Measurements from ENCODE around the gene DOK6.
"Not testable (repeated sequence)": the region's sequence is repeated elsewhere in the genome, so short reads cannot be mapped to it uniquely, and the experiment has no call there.

Gene DOK6

DNA sequence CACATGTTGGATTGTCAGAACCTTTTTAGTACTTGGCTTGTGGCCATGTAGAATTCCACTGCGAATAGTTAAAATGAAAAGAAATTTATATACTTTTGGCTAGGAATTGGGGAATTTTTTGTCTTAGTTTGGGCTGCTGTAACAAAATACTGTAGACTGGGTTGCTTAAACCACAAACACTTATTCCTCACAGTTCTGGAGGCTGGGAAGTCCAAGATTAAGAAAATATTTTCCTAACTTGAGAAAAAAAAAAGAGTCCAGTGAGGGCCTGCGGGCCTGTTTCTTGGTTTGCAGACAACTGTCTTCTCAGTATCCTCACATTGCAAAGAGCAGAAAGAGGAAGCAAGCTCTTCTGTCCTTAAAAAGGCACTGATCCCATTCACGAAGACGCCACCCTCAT, 465.1 kb downstream of the DOK6 start:
- DNase-seq (ENCODE audit: low read depth, low spot score): no peak

DNA sequence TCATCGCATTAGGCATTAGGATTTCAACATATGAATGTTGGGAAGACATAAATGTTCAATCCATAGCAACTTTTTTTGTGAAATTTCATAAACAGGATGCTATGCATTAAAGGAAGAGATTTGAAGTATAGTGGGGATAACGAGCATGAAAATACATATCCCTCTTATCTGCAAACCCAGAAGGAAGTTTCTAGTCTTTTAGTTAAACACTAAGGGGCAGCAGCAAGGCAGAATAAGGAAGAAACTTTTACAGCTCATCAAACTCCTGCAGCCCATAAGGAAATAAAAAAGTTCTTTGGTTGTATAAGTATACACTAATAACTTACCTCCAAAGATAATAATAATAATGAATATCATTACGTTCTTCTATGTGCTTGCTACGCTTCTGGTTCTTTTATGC, 465.5 kb downstream of the DOK6 start:
- DNase-seq (ENCODE audit: low read depth, low spot score): no peak

DNA sequence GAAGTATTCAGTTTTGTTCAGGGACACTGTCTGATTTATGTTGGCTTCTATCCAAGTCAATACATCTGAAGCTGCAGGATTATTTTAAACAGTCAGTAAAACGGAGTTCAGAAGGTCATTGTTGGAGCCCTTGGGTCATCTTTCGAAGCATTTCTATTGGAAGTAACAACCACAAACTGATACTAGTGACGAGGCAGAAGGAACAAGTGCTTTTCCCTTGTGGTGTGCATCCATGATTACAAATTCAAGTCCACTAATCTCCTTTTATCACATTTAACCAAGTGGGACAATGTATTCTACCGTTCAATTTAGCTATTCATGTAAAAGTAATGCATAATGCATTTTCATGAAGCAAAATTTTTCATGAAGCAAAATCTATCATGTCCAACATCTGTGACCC, 470.0 kb downstream of the DOK6 start:
- no peak for DNase-seq (ENCODE audit: low read depth, low spot score)

DNA sequence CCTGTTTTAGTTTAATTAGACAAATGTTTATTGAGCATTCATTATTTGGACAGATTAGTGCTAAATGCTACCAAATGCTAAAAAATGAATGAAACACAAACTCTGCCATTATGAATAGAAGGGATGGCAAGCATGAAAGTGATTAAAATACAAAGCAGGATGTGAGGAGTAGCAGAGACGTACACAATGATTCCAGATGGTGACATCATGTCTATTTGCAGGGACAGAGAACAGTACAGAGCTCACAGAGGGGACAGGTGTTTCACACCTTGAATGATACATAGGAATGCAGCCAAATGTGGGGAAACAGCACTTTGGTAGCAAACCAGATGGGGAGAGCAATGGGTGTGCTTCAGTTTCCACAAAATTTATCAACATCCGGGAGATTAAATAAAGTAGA, 470.7 kb downstream of the DOK6 start:
- no peak for DNase-seq (ENCODE audit: low read depth, low spot score)

DNA sequence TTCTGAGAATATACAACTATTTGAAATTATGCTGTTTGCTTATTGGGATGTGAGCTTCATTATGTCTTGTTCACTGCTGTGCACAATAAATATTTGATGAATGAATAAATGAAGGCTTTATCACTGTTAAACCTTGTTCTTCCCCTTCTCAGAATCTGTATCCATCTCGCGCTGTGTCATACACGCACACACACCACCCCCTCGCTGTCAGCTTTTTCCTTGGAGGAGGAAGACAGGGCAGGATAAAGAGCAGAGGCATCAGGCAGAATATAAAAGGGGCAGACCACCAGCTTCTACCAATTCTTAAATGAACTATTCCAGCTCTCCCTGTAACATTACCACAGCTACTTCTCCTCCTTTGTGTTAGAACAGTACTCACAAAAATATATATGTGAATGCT, 472.0 kb downstream of the DOK6 start:
- DNase-seq (ENCODE audit: low read depth, low spot score): no peak

DNA sequence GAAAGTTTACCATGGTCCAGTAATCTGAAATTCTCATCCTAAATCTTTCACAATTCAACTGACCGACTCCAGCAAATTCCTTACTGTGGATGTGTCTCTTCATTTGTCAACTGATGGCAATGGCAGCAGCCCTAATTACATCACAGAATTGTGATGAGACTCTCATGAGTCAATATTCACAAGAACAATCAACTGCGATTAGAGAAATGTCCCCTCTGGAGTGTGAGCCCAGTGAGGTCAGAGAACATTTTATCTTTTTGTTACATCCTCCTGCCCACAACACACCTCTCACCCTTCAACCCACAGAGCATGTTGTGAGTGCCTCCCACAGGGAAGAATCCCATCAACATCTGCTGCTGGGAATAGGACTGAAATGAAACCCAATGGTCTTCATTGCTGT, 473.4 kb downstream of the DOK6 start:
- DNase-seq (ENCODE audit: low read depth, low spot score): no peak

DNA sequence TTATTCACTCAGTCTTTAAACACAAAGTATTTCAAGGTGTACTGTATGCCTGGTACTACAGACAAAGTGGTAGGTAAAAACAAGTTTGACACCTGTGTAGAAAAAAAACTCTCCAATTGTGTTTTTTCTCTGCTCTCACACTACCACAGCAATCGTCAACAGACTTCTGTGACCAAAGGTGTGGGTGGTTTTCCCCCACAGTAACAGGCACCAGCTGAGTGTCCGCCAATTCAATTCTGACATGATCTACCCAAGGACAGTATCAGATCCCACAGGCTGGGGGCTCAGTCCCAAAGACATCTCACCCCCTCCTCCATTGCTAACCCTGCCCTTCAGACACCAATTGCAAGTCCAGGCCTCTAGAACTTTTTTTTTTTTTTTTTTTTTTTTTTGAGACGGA, 475.8 kb downstream of the DOK6 start:
- no peak for DNase-seq (ENCODE audit: low read depth, low spot score)

DNA sequence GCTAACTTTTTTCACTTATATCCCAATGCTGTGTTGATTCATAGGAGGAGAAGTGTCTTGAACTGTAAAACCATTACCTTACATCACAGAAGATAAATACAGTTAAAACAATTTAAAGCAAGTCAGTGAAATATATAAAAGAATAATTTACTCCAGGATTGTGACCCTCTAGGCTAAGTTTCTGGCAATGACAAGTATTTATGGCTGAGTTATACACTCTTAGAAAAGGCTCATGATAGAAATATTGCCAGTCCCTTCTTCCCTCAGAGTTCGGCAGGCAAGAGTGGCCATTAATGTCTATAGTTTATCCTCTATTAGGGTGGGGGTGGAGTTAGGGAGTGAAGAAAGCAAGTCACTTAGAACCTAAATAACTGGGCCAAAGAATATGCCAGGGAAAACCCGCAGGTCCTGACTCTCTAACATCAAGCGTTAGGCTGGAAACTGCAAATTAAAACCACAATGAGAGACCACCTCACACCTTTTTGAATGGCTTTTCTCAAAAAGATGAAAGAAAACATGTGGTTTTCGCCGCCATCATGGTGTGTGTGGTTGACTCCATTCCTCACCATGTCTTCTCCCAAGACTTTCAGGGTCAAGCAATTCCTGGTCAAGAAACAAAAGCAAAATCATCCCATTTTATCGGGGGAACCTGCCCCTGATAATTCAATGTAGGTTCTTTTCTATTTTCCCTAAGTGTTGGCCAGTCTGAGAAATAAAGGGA, 477.7 kb downstream of the DOK6 start:
- no peak for DNase-seq (ENCODE audit: low read depth, low spot score)

DNA sequence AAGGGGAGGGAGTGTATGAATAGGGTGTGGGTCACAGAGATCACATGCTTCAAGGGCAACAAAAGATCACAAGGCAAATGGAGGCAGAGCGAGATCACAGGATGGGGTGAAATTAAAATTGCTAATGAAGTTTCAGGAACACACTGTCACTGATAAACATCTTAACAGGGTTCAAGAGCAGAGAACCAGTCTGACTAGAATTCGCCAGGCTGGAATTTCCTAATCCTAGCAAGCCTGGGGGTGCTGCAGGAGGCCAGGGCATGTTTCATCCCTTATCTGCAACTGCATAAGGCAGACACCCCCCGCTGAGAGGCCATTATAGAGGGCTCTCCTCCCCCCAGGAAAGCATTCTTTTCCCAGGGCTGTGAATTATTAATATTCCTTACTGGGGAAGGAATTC, 478.4 kb downstream of the DOK6 start:
- not testable (repeated sequence) for DNase-seq (ENCODE audit: low read depth, low spot score)

DNA sequence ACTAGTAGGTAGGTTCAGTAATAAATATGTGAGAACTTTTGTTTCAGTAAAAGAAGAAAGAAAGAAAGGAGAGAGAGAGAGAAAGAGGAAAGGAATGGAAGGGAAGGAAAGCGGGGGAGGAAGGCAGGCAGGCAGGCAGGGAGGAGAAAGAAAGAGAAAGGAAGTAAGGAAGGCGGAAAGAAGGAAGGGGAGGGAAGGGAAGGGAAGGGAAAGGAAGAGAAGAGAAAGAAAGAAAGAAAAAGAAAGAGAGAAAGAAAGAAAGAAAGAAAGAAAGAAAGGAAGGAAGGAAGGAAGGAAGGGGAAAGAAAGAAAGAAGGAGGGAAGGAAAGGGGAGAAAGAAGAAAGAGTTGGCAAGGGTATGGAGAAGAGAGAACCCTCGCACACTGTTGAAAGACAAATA, 479.4 kb downstream of the DOK6 start:
- no peak for DNase-seq (ENCODE audit: low read depth, low spot score)

DNA sequence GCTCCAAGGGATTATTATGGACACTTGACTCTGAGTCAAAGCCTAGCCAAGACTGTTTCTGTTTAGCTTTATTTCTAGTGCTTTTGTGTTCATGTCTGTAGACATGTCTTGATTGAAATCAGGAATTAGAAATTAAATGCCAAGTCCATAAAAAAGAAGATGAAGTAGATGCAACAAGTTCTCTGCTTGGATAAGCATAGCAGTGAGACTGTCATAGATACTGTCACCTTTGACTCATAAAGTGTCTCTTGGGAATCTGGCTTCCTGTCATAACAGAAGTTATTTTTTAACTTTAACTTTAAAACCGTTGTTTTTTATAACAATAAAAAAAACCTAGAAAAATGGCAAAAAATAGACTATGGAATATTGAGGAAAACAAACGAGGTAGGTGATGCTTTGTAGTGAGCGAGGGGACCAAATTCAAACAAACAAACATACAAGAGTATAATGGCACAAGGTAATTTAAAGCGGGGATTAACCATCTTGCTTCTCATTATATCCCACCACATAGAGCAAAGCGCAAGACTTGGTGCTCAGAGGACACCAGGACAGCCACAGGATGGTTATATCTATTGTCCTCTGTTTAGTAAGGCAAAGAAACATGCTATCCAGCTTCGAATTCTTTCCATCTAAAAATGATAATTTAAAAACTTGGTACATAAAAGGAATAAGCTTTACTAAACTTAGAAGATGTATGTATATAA, 482.4 kb downstream of the DOK6 start:
- DNase-seq (ENCODE audit: low read depth, low spot score): no peak

DNA sequence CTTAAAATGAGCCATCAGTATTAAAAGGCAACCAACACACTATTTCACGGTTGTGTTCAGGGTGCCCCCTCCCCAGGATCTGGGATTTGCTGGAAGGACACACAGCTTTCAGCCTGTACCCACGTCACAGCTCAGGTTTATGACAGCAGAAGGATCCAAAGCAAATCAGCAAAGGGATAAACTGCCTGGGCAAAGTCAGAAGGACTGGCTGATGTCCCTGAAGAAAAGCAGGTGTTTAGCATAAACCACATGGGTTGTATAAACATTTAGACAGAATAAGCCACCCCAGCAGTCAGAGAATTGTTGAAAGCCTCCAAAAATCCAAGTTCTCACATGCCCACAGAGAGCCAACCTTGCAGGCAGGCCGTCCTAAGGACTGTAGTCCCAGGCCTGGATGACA, 483.1 kb downstream of the DOK6 start:
- no peak for DNase-seq (ENCODE audit: low read depth, low spot score)

DNA sequence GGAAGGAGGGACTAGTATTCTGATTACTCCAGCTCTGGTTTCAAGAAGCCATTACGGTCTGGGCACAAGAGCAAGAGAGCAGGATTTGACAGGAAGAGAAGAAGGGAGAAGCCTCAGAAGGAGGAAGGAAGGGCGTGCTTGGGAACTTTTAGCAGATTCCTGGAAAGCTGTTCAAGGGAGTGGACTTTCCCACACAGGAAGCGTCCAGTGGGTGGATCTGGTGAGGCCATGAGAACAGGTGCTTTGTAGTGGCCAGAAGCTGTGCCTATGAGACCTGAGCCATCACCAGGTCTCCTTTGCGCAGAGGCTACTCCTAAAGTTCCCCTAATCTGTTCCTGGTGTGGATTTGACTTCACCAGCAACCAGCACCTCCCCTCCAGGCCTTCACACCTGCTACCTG, 484.7 kb downstream of the DOK6 start:
- no peak for DNase-seq (ENCODE audit: low read depth, low spot score)

DNA sequence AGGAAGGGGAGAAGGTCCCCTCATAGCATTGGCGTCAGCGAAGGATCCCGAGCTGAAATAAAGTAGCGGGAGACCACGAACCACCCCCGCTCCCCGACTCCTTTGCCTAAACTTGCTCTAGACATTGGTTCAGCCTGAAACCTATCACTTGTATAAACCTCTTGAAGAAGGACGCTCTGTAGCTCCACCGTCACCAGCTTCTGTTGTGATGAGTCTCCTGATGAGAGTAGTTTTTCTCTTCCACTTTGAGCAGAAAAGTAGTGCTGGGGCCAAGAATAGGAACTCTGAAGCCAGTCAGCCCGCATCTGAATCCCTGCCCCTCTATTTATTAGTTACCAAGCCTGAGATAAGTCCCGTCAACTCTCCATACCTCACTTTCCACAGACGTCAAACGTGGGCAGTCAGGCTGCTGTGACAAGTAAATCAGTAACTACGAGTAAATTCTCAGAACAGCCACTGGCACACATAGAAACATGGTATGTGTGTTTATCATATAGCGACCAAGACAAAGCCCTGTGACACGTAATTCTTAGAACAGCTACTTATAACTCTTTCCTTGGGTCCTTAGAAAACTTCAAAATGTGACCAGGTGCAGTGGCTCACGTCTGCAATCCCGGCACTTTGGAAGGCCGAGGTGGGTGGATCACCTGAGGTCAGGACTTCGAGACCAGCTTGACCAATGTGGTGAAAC, 485.3 kb downstream of the DOK6 start:
- DNase-seq (ENCODE audit: low read depth, low spot score): no peak

DNA sequence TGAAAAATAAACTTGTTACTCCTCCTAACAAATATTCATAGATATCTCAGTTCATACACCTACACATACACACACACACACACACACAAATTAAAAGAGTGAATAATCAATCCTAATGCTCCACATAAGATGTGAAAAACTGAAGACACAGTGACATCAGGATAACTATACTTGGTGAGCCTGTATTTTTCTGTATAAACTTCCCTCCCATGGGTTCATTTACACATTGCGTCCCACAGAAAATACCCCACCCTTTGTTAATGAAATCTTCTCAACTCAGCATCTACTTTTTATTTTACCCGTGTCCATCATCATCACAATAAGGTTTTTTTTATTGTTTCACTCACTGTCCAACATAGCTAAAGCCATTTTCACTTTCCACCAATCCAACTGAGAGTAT, 486.6 kb downstream of the DOK6 start:
- DNase-seq (ENCODE audit: low read depth, low spot score): no peak

DNA sequence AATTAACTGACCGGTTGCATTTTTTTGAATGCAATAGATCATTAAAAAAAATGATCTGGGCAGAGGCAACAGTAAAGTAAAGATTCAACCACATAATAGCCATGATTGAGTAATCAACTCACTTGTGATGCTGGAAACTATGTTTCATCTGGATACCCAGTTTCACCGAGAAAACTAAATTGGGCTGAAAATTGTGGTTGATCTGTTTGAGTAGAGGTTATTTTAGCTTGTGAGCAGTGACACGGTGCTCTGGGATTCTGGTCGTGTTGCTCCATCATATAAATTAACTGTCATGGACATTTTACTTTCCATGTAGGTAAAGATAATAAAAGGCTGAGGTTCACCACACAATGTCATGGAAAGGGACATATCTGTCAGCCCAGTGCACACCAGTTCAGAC, 488.3 kb downstream of the DOK6 start:
- DNase-seq (ENCODE audit: low read depth, low spot score): no peak

DNA sequence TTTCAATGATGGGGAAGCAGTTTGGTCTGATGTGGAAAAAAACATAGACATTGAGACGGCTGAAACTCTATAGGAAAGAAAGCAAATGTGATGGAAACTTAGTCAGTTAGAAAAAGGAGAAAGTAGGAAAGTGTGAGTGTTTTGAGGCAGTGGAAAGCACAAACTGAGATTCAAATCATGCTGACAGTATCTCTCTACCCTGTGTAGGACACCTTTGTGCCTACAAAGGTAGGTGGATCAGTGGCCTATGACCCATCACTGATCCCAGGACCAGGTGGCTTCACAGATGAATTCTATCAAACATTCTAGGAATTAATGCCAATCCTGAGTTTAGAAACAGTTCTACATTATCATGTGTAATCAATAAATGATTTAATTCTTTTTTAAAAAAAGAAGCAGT, 489.9 kb downstream of the DOK6 start:
- no peak for DNase-seq (ENCODE audit: low read depth, low spot score)

DNA sequence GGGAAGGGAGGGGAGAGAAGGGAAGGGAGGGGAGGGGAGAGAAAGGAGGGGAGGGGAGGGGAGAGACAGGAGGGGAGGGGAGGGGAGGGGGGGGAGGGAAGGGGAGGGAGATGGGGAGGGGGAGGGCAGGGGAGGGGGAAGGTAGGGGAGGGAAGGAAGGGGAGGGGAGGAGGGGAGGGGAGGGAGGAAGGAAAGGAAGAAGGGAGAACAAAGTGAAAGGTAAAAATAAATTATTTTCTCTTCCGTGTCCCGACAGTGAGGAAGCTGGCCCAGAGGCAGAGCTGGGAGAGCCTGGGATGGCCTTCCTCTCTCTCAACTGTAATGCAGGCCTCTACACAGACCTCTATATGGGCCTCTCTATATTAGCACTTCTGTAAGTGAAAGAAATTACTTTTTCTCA, 493.8 kb downstream of the DOK6 start:
- no peak for DNase-seq (ENCODE audit: low read depth, low spot score)

DNA sequence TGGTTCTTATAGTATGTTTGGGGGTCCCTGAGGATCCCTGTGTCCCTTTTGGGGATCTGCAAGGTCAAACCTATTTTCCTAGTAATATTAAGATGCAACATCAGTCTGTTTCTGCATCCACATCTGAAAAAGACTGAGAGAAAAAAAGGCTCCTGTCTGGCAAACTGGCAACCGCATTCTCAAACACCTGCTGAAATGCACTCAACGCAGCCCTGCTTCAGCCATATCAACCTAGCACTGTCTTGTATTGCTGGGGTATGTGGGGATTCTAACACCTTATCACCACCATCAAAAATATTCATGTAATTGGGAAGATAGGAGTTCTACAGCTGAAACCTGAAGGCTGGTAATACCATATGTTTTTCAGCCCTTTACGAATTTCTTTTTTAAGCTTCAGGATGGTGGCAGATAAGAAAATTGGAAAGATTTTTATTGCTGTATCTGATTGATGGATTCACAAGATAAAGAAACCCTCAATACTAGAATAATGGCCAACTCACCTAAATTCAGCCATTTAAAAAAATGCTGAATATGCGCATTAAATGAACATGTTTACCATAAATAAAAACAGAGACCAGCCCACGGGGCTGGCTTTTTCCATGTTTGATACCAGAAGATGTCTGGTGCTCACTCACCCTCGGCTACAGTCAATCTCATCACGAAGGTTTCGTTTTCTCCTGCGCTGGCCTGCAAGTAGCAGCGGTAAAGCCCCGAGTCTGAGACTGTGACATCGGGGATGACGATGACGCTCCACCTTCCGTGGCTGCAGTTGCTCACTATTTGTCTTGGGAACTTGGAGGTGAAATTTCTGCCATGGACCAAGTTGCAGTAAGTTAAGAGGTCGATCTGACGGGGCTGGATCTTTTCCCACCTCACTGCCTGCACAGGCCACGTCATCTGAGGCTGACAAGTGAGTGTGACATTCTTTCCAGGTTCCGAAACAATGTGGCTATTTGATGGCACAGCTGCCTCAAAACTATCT, 494.7 kb downstream of the DOK6 start:
- no peak for DNase-seq (ENCODE audit: low read depth, low spot score)

DNA sequence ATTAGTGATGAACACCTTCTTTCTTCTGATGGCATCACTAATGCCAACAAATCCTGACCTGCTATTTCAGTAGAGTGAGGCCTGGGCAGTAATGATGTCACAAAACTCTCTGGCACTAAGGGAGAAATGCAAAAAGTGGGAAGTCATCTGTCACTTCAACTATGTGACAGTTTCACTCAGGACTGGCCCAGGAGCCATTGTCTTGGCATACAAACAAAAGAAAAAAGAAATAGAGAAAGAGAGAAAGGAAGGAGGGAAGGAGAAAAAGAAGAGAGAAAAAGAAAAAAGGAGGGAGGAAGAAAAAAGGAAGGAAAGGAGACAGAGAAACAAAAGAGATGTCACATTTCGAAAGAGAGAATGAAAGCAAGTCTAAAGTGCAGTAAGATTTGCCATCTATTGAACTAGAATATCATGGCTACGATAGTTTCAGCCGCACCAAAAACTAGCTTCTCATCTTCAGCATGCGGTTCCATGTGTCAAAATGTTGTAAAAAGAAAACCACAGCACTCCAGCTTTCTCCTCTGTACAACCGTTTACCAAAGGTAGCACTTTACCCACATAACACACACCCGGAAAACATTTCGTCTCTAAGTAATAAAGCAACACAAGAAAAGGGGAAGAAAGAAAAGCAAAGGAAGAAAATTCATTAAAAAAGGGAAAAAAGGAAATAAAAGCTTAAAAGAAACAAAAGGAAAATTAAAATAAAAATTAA, 496.9 kb downstream of the DOK6 start:
- DNase-seq (ENCODE audit: low read depth, low spot score): no peak

DNA sequence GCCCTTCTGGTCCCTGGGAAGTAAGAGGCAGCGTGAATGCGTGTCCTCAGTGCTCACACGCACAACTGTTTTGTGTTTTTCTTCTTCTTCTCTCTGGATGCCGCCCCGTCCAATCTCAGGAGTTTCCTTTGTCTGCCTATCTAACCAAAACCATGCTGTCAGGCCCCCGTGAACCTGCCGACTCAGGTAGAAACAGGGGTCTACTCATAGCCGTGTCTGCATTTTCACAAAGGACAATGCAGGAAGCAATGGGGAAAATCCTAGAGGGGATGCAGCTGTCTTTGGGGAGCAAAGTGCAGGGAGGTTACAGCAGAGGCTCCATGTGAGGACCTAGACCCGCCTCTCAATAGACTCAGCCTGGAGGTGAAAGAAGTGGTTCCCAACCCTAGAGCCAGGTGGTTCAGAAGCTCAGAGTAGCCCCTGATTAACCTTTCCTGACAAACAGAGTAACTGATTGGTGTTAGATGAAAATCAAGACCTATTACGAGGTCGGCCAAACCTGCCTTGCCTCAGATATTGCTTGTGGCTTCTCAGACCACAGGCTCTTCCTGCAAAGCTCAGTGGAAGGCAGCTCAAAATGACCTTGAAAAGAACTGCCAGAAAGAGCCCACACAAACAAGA, 497.7 kb downstream of the DOK6 start:
- no peak for DNase-seq (ENCODE audit: low read depth, low spot score)
